Activated CD4-positive, alpha-beta T cell treated with anti-CD3 and anti-CD28 coated beads for 48 hours (primary cell): ENCODE results near the gene NELL1.

Source experiments
- DNase-seq: peaks from one replicate; pipeline ENCODE4 v3.0.0-alpha.2; 2020

The NELL1 gene

DNA sequence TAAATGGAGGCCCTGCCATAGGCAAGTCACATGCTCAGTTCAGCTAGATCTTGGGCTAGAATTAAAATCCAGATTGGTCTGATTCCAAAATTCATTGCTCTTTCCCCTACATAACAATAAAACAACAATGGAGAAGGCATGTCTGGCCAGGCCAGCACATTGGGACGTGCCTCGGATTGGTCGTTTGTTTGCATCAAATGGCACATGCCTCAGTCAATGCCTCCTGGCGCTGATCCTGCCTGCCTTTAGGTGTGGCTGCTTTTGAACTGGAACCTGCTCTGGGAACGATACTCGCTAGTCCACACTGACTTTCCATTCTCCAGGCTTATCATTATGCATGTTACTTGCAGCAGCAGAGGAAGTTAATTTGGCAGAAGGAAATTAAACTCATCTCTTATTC is 322.1 kb downstream of the NELL1 start:
- DNase-seq = no peak

DNA sequence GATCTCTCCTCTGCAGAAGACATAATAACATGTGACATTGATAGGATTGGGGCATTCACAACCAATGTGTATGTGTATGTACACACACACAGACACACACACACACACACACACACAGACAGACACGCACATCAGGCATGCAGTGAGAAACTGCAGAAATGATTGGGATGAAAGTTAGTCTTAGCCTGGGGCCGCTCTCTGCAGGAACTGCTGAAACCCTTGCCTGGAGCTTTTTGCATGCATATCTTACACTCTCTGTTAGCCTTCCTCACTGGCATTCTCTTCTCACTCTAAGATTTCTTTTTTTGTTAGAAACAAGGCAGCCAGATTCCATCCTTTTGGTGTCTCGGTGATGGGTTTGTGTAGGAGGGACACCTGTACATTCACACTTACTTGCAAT is 337.9 kb downstream of the NELL1 start:
- DNase-seq = no peak

DNA sequence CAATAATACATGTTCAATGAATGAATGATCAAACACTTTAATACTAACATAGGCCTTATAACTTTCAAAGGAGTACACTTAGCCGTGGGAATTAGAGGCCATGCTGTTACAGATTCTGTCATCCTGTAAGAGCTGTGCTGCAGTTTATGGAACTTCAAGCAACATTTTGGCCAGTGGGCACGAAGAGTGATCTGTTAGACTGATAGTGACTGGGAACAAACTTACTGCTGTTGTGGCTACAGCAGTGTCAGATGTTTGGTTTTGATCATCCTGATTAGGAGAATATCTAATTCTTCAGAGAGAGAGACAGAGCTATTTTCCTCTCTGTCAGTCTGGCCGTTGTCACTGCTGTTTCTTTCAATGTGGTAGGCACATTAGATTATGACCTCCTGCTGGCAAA is 348.9 kb downstream of the NELL1 start:
- no peak for DNase-seq

DNA sequence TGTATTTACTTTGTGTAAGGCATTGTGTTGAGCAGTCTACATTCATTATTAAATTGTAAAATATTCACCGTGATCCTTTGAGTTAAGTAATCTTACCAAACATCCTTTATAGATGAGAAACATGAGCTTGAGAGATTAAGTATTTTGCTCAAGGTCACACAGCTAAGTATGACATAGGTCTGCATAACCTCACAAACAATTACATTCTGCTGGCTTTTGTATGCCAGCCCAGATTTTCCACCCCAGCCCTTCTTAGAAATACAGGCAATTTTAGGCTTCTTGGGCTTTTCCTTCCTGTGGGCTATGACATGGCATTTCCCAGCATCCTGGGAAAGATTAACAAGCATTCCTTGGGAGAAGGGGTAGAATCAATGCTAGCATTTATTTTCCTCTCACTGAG is 357.3 kb downstream of the NELL1 start:
- DNase-seq = no peak

DNA sequence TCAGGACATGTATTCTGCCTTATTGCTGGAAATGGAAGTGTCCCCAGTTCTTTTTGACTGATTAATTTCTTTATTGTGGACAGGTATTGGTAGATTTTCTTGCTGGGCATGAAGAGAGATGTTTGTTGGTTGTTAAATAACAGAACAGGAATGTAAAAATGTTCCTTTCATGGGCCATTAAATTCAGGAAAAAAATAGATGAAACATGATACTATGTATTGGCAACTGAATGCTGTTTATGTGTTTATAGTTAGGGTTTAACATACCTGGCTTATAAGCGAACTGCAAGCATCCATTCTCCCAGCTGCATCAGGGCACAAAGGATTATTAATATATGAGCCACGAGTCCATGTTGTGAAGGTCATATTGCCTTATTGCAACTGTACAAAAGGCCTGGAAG is 368.5 kb downstream of the NELL1 start:
- no peak for DNase-seq

DNA sequence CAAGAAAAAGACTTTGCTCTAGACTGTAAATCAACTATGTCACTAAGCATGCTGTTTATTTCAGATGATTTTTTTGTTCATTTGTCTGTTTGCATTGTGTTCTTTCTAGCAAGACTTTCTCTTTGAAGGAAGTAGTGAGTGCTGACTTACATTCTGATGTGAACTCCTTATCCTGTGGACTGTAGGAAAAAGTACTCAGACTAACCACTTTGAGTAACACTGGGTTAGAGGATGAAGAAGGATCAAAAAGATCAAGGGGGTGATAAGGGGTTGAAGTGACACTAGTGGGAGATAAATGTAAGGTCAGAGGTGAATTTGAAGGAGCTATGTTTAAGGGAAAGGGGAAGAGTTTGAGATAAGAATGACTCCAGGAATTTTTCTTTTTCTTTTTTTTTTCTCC is 369.4 kb downstream of the NELL1 start:
- no peak for DNase-seq

DNA sequence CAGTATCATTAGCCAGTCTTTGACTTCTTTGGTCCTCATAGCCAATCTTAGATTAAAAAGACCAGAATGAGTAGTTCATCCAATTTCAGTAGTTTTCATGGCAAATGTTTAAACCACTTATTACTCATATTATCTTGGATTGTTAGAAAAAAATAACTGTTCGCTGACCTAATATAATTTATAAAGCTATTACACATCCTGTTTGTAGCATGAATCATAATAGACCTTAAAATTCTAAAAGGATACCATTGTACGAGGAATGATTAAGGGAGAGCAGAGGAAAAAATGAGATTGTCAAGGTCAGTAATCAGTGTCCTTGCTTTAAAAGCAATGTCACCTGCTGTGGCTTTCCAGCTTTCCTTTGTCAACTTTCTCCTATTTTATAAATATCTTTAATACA is 371.2 kb downstream of the NELL1 start:
- no peak for DNase-seq

DNA sequence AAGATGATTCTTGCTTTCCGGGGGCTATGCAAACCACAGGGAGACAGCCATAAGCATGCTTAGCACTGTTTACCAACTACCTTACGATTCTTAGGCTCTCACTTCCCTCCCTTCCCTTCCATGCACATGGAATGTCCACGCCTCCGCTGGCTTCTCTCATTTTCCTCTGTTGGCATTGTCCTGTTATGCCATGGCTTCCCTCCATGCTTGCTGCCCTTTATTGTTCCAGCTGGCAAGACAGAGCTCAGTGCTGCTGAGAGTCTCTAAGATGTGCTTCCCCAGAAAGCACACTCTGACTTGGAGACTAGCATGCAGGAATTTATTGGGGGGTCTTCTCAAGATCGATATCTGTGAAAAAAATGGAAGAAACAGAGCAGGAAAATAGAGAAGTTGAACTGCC is 379.2 kb downstream of the NELL1 start:
- DNase-seq = no peak

DNA sequence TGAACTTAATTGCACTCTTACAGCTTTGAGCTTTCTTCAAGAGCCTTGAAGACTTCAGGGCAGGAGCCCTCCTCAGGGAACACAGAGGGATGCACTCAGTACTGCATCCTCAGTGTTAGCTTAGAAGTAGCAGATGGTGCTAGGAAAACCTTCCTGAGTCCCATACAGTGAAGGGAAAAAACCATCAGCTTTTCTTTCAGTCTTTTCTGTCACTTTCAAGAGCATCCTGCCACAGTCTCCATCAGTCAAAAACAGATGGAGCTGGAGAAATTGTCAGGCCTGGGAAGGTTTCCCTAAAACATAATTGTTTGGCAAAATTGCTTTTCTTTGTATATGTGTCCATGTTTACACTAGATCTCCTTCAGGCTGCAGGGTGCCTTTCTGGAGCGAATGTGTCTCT is 384.1 kb downstream of the NELL1 start:
- no peak for DNase-seq

DNA sequence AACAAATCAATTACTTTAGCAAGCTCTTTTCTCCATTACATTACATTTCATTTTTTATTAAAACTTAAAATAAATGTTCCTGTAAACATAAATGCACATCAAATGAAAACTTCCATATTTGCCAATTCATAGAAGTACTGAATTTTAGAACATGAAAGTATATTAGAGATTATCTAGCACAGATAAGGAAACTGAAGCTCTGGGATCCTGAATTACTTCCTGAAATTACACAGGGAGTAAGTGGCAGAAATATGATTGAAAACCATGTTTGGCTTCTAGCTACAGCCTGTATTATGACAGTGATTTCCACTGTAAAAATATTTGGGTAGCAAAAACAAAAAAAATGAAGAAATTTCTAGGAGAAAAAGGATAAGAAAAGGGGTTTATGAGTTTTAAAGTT is 387.3 kb downstream of the NELL1 start:
- DNase-seq = no peak

DNA sequence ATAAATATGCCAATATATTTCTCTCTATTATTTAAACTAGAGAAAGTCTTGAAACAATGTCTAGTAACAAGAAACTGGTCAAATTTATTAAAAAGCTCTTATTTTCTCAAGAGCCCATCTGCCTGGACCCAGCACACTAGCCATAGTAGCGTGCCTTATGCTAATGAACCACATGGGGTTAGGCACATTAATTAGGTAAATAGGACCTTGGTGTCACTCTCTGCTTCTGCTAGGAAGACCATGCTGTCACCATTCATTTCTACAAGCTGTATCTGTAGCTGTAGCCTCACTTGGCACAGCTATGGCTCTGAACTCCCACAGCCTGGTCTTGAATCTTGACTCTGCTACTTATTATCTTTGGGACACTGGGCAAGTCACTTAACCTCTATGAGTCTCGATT is 390.5 kb downstream of the NELL1 start:
- DNase-seq = no peak

DNA sequence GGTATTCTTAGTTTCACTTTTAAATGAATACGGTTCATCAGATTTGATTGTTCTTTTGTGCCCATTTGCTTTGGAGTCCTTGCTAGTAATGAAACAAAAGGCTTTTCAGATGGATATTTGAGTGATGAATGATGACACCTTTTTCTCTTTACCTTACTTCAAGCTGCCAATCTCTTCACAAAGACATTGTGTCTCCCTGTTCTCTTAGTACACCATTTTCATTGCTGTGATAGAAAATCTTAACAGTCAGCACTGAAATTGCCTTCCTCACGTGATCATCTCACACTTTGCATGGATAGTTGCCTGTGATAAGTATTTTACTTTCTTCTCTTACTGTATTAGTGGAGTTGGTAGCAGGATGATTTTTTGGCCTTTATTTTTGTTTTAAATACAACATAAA is 396.6 kb downstream of the NELL1 start:
- DNase-seq = no peak

DNA sequence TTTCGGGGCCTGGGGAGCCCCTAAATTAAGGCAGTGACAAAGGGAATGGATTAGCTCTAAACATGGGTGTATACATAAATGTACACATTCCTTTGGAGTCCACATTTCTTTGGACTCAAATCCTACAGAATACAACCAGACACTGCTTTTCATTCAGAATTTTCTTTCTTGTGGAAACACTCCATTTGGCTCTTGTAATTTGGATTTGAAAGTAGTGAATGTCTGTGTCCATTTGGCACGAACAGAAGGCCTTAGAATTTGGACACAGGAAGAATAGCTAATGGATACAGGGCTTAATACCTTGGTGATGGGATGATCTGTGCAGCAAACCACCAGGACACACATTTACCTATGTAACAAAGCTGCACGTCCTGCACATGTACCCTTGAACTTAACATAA is 399.5 kb downstream of the NELL1 start:
- no peak for DNase-seq

DNA sequence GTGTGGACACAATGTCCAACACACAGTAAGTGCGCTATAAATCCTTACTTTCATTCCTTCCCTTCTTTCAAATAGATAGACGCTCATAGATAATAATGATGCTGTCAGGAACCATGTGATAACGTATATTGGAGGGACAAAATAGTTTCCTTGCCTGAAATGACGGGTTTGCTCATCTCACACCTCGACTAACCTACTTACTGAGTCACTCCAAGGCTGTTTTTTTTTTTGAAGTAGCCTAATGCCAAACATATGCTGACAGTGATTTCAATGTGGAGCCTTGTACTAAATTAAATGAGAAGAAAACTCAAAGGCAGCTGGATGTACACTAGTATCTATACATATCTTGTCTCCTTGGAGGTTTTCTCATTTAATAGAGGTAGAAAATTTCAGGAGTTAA is 400.5 kb downstream of the NELL1 start:
- DNase-seq = no peak

DNA sequence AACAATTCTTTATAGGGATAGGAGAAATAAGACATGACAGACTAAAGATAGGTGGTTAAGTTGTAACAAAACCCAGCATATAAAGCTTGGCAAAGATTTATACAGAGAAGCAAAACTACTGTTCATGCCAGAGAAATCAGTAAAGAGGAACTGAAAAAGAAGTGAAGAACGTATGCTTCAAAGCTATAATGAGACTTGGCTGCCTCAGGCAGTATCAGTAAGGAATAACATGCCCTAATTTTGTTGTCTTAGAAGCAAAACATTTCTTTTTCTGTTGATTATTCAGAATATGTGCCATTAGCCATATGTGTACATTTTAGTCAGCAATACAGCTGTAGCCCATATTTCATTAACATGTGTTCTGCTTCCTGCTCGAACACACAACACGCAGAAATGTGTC is 403.2 kb downstream of the NELL1 start:
- DNase-seq = no peak

DNA sequence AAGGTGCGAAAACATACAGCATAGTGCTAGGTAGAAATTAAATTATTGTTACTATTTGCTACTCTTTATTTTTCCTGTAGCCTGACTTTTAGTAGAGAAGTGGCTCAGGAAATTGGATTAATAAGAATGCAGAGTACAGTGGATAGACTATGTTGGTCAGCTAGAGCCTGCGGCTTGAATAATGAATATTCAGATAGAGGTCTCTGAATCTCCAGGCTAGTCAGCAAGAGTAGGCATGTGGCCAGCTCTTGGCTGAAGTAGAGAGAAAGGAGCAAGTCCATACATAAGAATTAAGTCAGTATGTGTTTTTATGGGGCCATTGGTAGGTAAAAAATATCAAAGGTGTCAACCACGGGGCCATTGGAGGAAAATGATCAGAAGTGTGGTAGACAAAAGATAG is 413.5 kb downstream of the NELL1 start:
- no peak for DNase-seq

DNA sequence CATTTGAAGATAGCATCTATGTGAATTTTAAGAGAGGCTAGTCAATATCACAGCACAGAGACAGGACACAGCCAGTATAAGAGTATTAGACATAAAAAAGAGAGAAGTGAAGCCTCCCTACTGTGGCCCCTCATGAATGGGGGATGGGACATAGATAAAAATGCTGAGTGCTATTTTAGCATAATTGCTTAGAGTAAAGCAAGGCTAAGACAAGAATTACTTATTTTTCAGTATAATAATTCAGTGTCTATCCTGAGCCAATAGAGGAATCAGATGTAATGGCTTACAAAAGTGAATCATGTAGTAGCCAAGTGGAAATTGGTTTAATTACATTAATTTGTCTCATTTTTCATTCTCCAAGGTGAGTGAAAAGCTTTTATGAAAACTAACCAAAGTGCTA is 419.5 kb downstream of the NELL1 start:
- no peak for DNase-seq

DNA sequence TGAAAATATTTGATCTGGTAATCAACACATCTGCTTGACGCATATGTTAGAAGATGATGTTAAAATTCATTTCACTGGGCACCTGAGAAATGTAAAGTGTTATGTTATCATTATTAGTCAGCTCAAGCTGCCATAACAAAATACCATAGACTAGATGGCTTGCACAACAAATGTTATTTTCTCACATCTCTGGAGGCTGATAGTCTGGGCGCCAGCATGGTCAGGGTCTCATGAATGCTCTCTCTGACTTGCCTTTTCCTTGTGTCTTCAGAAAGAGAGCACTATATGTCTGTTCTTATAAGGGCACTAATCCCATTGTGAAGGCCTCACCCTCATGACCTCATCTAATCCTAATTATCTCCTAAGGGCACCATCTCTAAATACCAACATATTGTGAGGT is 435.3 kb downstream of the NELL1 start:
- no peak for DNase-seq

DNA sequence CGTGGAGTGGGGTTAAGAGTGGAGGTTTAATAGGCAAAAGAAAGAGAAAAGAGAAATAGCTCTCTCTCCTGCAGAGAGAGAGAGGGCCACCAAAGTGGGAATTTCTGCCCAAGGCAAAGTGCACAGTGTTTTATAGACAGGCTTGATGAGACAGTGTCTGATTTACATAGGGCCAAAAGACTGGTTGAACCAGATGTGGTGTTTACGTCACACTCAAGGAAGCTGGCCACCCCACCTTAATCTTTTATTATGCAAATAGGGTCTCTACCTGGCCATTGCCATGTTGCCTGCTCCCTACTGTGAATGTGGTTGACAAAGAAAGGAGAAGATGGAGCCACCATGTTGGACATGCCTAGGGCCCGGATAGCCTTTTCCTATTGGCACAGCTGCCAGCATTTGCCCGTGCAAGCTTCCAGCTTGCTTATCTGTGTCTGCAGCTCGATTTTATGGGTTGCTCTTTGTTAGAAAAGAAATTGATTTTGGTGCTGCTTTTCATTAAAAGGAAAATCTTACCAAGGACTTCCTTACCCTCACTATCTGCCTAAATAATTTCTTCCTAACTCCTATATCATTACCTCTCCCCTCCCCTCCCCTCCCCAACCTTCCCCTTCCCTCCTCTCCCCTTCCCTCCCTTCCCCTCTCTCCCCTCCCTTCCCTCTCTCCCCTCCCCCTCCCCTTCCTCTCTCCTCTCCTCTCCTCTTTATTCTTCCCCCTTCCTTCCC is 436.0 kb downstream of the NELL1 start:
- DNase-seq = no peak

DNA sequence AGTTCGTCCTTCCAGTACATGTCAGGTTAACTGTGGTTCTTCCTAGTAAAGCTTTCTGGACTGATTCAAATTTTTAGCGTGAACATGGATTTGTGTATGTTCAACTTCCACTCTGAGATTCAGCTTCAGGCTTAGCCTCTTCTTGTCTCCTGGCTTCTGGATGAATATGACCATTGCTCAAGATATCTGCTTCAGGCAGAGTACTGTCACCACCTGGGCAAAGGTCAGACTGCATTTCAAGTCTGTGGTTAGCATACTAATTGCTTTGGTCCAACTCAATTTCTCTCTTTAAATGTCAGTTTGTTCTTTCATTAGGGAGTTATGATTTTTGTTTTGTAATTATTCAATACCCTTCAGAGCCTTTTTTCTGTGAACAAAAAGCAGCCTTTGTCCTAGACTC is 440.0 kb downstream of the NELL1 start:
- DNase-seq = no peak

DNA sequence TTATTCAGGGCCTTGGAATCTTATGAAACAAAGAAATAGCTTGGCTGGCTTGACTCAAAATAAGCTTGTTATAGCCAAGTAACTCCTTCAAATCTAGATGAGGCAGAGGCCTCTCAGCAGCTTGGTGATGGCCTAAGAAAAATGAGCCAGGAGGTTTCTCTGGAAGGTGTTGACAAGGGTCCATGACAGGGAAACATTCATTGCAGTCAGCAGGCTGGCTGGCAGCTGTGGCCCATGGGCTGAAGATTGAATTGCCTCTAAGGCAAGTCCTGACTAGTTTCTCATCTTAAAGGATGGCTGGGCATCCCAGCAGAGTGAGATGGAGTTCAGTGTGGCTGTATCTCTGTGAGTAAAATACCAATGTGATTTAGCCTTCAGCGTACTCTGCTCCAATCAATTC is 441.0 kb downstream of the NELL1 start:
- DNase-seq = no peak

DNA sequence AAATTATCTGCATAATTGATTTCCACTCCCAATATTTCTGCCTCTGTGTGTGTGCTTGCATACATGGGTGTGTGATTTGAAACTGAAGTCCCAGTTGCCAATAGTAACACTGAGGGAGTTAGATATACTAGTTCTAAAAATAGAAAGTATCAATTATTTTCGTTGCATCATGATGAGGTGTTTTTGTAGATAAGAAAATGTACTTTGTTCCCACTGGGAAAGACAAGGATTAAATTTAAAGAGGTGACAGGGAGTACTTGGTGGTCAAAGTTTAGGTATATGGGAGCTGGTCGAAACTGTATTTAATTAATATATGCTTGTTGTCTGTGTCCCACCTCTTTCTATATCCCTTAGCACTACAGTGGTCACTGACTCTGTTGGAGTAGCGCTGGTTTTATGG is 444.5 kb downstream of the NELL1 start:
- no peak for DNase-seq

DNA sequence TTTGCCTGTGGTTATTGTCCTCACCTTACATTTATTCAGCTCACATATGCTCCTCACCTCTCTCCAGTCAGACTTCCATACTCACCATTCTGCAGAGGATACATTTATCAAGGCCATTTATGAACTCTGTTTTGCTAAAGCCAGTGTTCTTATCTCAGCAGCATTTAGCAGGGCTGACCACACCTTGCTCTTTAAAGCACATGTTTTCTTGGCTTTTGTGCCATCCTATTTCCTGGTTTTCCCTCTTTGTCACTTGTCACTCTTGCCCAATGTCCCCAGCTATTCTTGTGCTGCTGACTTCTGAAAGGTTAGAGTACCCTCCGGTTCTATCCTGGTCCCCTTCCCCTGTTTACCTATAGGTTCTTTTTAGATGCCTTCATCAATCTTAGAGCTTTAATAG is 446.6 kb downstream of the NELL1 start:
- no peak for DNase-seq

DNA sequence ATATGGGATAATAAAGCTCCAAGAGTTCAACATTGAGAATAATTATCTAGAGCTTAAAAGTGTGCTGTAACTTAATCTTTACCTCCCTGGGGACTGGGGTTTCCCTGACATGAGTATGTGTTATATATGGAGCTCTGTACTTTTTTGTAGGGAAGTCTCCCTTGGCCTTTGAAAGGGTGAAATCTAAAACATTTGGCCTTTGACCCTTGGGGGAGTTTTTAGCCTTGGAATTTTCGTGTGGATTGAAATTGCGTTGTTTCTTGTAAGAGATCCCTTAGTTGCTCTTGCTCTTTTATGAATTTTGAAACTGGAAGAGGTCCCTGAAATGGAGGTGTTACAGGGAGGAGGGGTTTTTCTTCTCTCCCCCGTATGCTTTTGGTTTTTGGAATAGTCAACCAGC is 450.0 kb downstream of the NELL1 start:
- no peak for DNase-seq

DNA sequence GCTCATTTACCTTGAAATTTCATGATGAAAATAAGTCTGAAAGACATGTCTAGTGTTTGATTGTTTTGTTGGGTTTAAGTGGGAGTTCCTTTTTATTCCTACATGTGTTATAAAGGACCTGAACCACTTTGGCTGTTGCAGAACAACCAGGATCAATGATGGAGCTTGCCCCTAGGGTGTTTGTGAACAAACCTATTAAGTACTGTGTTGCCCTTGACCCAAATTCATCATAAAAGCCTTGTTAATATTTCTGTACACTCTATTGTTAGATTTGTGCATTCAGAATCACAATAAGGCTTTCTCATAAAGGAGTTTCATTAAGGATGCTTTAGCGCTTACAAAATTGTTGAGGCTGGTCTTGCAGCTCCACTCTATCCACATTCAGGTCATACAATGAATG is 452.6 kb downstream of the NELL1 start:
- no peak for DNase-seq

DNA sequence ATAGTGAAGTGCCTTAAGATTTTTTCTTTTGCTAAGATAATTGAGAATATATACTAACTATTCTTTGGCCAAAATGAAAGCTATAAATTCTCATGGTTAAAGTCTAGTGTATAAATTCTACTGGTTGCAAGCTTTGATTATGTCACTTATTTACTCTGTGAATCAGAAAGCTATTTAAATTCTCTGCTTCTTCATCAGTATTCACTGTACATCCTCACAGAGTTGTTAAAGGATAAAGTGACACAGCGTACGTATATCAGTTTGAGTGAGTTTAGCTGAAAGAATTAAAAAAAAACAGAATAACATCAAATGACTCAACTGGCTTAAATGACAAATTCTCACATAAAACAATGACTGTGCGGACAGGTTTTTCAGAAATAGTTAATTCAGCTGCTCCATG is 453.1 kb downstream of the NELL1 start:
- DNase-seq = no peak
